ENCODE data around the gene APOBEC3C. TPM values are rescaled to one million over a fixed set of nuclear protein-coding genes. Genes with fewer than 3 reads are reported as not detected.
"Not testable (repeated sequence)": the region's sequence is repeated elsewhere in the genome, so short reads cannot be mapped to it uniquely, and the experiment has no call there.

Gene APOBEC3C
- total RNA-seq, 2 donors from 2014 or later = 21.4 to 52.3 TPM

- H3K27me3 ChIP-seq (replicated peaks; ENCODE audit: insufficient read depth) = no peaks in the 10 kb centered on the region
- no peak overlapping the region for H3K27ac ChIP-seq
- H3K4me1 ChIP-seq (replicated peaks) = no peaks in the 10 kb centered on the region
- TF ChIP-seq CTCF (IDR thresholded peaks at IDR 0.05) = no peak
- TF ChIP-seq POLR2AphosphoS5 (IDR thresholded peaks at IDR 0.05) = no peak
- TF ChIP-seq POLR2A (IDR thresholded peaks at IDR 0.05) = no peak
- intact Hi-C loops (cut with DNase I) = no loop called here
- no peaks in the 10 kb centered on the region for H3K36me3 ChIP-seq
- DNase-seq (ENCODE audit: low spot score) = no peak
- no peaks in the 10 kb centered on the region for H3K9me3 ChIP-seq
- 88% methylated on average over 12 of the region's 12 CpGs for WGBS
- no peak overlapping the region for H3K4me3 ChIP-seq
Measured at GRCh38 chr22:39026509-39027150, 12.6 kb downstream of the APOBEC3C start.

GRCh38 chr22:39027717-39028116, 13.7 kb downstream of the APOBEC3C start:
- no peak overlapping the region for H3K4me3 ChIP-seq
- intact Hi-C loops (cut with DNase I) = no loop called here
- H3K36me3 ChIP-seq = no peaks in the 10 kb centered on the region
- H3K4me1 ChIP-seq (replicated peaks) = no peaks in the 10 kb centered on the region
- TF ChIP-seq POLR2A (IDR thresholded peaks at IDR 0.05) = no peak
- no peaks in the 10 kb centered on the region for H3K9me3 ChIP-seq
- no peak for DNase-seq (ENCODE audit: low spot score)
- no peaks in the 10 kb centered on the region for H3K27me3 ChIP-seq (replicated peaks; ENCODE audit: insufficient read depth)
- H3K27ac ChIP-seq = no peak overlapping the region
- 83% methylated on average over 4 of the region's 4 CpGs for WGBS

- Histone ChIP-seq H3K27ac (no peak overlapping the region), H3K36me3 (no peaks in the 10 kb centered on the region), H3K4me1 (replicated peaks) (no peaks in the 10 kb centered on the region), H3K9me3 (no peaks in the 10 kb centered on the region), H3K4me3 (no peak overlapping the region), H3K27me3 (replicated peaks; ENCODE audit: insufficient read depth) (no peaks in the 10 kb centered on the region)
- TF ChIP-seq POLR2A (IDR thresholded peaks at IDR 0.05) = no peak
- TF ChIP-seq CTCF (IDR thresholded peaks at IDR 0.05) = no peak
- TF ChIP-seq POLR2AphosphoS5 (IDR thresholded peaks at IDR 0.05) = no peak
- WGBS = 88% methylated on average over 11 of the region's 11 CpGs
- DNase-seq (ENCODE audit: low spot score) = no peak
- intact Hi-C loops (cut with DNase I) = no loop called here
Measured at GRCh38 chr22:39028281-39028680, 14.2 kb downstream of the APOBEC3C start.

GRCh38 chr22:39029227-39029626, 15.2 kb downstream of the APOBEC3C start:
- Histone ChIP-seq H3K27me3 (replicated peaks; ENCODE audit: insufficient read depth) (no peaks in the 10 kb centered on the region), H3K36me3 (no peaks in the 10 kb centered on the region), H3K9me3 (no peaks in the 10 kb centered on the region), H3K4me1 (replicated peaks) (no peaks in the 10 kb centered on the region), H3K4me3 (no peak overlapping the region), H3K27ac (no peak overlapping the region)
- DNase-seq (ENCODE audit: low spot score) = no peak
- TF ChIP-seq CTCF (IDR thresholded peaks at IDR 0.05) (no peak), POLR2A (IDR thresholded peaks at IDR 0.05) (no peak), POLR2AphosphoS5 (IDR thresholded peaks at IDR 0.05) (no peak)
- intact Hi-C loops (cut with DNase I) = no loop called here
- 91% methylated on average over 13 of the region's 13 CpGs for WGBS

GRCh38 chr22:39030705-39031104, 16.6 kb downstream of the APOBEC3C start:
- H3K36me3 ChIP-seq = no peaks in the 10 kb centered on the region
- no peak overlapping the region for H3K4me3 ChIP-seq
- intact Hi-C loops (cut with DNase I) = no loop called here
- DNase-seq (ENCODE audit: low spot score) = no peak
- no peaks in the 10 kb centered on the region for H3K4me1 ChIP-seq (replicated peaks)
- no peaks in the 10 kb centered on the region for H3K27me3 ChIP-seq (replicated peaks; ENCODE audit: insufficient read depth)
- WGBS = 78% methylated on average over 14 of the region's 14 CpGs
- TF ChIP-seq CTCF (IDR thresholded peaks at IDR 0.05) (no peak), POLR2A (IDR thresholded peaks at IDR 0.05) (no peak), POLR2AphosphoS5 (IDR thresholded peaks at IDR 0.05) (no peak)
- no peaks in the 10 kb centered on the region for H3K9me3 ChIP-seq
- H3K27ac ChIP-seq = no peak overlapping the region

- H3K9me3 ChIP-seq; intact Hi-C loops (cut with DNase I): not testable (repeated sequence)
- 67% methylated on average over 18 of the region's 18 CpGs for WGBS
Measured at GRCh38 chr22:39031434-39032295, 17.6 kb downstream of the APOBEC3C start.

GRCh38 chr22:39037071-39037470, 23.0 kb downstream of the APOBEC3C start:
- H3K9me3 ChIP-seq; H3K4me3 ChIP-seq; H3K27me3 ChIP-seq (replicated peaks; ENCODE audit: insufficient read depth); H3K4me1 ChIP-seq (replicated peaks); DNase-seq (ENCODE audit: low spot score); intact Hi-C loops (cut with DNase I); H3K27ac ChIP-seq; H3K36me3 ChIP-seq: not testable (repeated sequence)
- 33% methylated on average over 2 of the region's 2 CpGs for WGBS

More at GRCh38 chr22:39031434-39032295, 17.6 kb downstream of the APOBEC3C start:
- not testable (repeated sequence) for H3K4me3 ChIP-seq; H3K4me1 ChIP-seq (replicated peaks); H3K36me3 ChIP-seq; DNase-seq (ENCODE audit: low spot score); H3K27ac ChIP-seq; H3K27me3 ChIP-seq (replicated peaks; ENCODE audit: insufficient read depth)
